ENCODE measurements around the gene MAB21L2. TPM values are rescaled to one million over a fixed set of nuclear protein-coding genes. Genes with fewer than 3 reads are reported as not detected.

The MAB21L2 gene
- total RNA-seq, 3 donors from 2014 or later, result 9.4 to 493 (median 18.2) TPM

- Histone ChIP-seq H3K9me3 (no peaks in the 10 kb centered on the region), H3K36me3 (ENCODE audit: low read depth) (no peaks in the 10 kb centered on the region), H3K4me1 (ENCODE audit: low read depth) (no peaks in the 10 kb centered on the region), H3K4me3 (no peak overlapping the region)
- TF ChIP-seq CTCF (IDR thresholded peaks at IDR 0.05), result no peak
- no peak for ATAC-seq
- DNase-seq, result no peak
- intact Hi-C loops (cut with DNase I, micrococcal nuclease), result no loop called here
Observed at GRCh38 chr4:150570862-150571261, 11.1 kb upstream of the MAB21L2 start.

GRCh38 chr4:150572704-150573504 is 9.0 kb upstream of the MAB21L2 start:
- intact Hi-C loops (cut with DNase I, micrococcal nuclease), result no loop called here
- Histone ChIP-seq H3K36me3 (ENCODE audit: low read depth) (no peaks in the 10 kb centered on the region), H3K9me3 (no peaks in the 10 kb centered on the region), H3K4me3 (no peak overlapping the region), H3K4me1 (ENCODE audit: low read depth) (no peaks in the 10 kb centered on the region)
- no peak for TF ChIP-seq CTCF (IDR thresholded peaks at IDR 0.05)
- DNase-seq, result no peak
- no peak for ATAC-seq

GRCh38 chr4:150573534-150573933 is 8.4 kb upstream of the MAB21L2 start:
- no peak overlapping the region for H3K4me3 ChIP-seq
- no peaks in the 10 kb centered on the region for H3K4me1 ChIP-seq (ENCODE audit: low read depth)
- intact Hi-C loops (cut with DNase I, micrococcal nuclease), result no loop called here
- TF ChIP-seq CTCF (IDR thresholded peaks at IDR 0.05), result no peak
- H3K9me3 ChIP-seq, result no peaks in the 10 kb centered on the region
- DNase-seq (no peak), ATAC-seq (no peak)
- no peaks in the 10 kb centered on the region for H3K36me3 ChIP-seq (ENCODE audit: low read depth)

- no peaks in the 10 kb centered on the region for H3K36me3 ChIP-seq (ENCODE audit: low read depth)
- DNase-seq, result no peak
- no peaks in the 10 kb centered on the region for H3K4me1 ChIP-seq (ENCODE audit: low read depth)
- TF ChIP-seq CTCF (IDR thresholded peaks at IDR 0.05), result no peak
- H3K4me3 ChIP-seq, result no peak overlapping the region
- H3K9me3 ChIP-seq, result no peaks in the 10 kb centered on the region
- no peak for ATAC-seq
- intact Hi-C loops (cut with DNase I, micrococcal nuclease), result no loop called here
Observed at GRCh38 chr4:150574678-150575077, 7.3 kb upstream of the MAB21L2 start.

- ATAC-seq, result no peak
- Histone ChIP-seq H3K36me3 (ENCODE audit: low read depth) (no peaks in the 10 kb centered on the region), H3K4me3 (no peak overlapping the region), H3K9me3 (no peaks in the 10 kb centered on the region), H3K4me1 (ENCODE audit: low read depth) (no peaks in the 10 kb centered on the region)
- TF ChIP-seq CTCF (IDR thresholded peaks at IDR 0.05), result no peak
- no peak for DNase-seq
- intact Hi-C loops (cut with DNase I, micrococcal nuclease), result no loop called here
Observed at GRCh38 chr4:150577796-150578195, 4.2 kb upstream of the MAB21L2 start.
